ENCODE results near the gene FBN1.

DNA sequence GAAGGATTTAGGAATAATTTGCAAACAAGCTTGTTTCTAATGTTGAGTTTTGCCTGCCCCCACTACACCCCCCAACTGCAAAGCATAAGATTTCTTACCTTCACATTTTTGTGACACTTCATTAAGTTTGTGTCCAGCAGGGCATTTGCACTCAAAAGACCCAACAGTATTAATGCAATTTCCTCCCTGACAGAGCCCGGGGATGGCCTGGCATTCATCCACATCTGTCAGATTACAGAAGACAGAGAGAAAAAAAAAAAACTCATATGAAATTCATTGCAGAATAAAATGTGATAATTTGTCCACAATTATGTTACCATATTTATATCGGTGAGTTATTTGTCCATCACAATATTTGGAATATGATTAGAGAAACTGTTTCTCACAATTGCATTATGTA, 111.5 kb downstream of the FBN1 start:
- TF ChIP-seq ZNF232 (CRISPR knock-in tag; IDR thresholded peaks at IDR 0.05) = no peak
- TF ChIP-seq CTCF (IDR thresholded peaks at IDR 0.05) = no peak
- TF ChIP-seq NFYB (CRISPR knock-in tag; conservative IDR thresholded peaks at IDR 0.05; ENCODE audit: low read depth) = no peak
- no peak for TF ChIP-seq E2F4 (CRISPR knock-in tag; IDR thresholded peaks at IDR 0.05; ENCODE audit: borderline replicate concordance, low read depth)
- TF ChIP-seq MAX (CRISPR knock-in tag; IDR thresholded peaks at IDR 0.05) = no peak
- no peak for TF ChIP-seq FOXK1 (CRISPR knock-in tag; IDR thresholded peaks at IDR 0.05)
- TF ChIP-seq, protein P1, sequence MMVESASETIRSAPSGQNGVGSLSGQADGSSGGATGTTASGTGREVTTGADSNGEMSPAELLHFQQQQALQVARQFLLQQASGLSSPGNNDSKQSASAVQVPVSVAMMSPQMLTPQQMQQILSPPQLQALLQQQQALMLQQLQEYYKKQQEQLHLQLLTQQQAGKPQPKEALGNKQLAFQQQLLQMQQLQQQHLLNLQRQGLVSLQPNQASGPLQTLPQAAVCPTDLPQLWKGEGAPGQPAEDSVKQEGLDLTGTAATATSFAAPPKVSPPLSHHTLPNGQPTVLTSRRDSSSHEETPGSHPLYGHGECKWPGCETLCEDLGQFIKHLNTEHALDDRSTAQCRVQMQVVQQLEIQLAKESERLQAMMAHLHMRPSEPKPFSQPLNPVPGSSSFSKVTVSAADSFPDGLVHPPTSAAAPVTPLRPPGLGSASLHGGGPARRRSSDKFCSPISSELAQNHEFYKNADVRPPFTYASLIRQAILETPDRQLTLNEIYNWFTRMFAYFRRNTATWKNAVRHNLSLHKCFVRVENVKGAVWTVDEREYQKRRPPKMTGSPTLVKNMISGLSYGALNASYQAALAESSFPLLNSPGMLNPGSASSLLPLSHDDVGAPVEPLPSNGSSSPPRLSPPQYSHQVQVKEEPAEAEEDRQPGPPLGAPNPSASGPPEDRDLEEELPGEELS (CRISPR knock-in tag; IDR thresholded peaks at IDR 0.05) = no peak
- TF ChIP-seq ZMAT4 (CRISPR knock-in tag; IDR thresholded peaks at IDR 0.05) = no peak
- TF ChIP-seq, protein P2, sequence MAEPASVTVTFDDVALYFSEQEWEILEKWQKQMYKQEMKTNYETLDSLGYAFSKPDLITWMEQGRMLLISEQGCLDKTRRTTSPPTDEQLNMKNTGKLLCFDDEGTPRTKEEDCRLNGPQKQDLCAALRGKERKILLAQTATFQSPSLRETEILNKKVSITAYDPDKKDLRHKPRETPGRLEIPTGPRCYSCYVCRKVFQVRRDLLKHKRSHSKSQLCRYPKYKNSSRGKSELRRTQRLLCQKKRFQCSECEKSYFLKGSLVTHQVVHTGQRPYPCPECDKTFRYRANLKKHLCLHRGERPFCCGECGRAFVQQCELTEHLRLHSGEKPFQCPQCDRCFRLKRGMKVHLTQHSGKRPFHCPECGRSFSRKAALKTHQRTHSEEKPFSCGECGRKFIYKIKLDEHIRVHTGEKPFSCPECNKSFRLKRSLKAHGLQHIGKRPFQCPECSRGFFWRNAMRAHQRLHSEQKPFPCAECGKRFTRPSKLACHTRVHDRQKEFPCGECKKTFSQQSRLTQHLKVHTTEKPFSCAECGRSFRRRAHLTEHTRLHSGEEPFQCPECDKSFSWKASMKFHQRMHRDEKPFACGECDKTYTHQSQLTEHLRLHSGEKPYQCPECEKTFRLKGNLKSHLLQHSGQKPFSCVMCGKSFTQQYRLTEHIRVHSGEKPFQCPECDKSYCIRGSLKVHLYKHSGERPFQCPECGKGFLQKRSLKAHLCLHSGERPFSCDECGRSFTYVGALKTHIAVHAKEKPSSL (CRISPR knock-in tag; conservative IDR thresholded peaks at IDR 0.05) = no peak
- TF ChIP-seq JUN (CRISPR knock-in tag; IDR thresholded peaks at IDR 0.05) = no peak
- TF ChIP-seq CBFB (CRISPR knock-in tag; IDR thresholded peaks at IDR 0.05; ENCODE audit: low read depth) = no peak
- TF ChIP-seq CREB1 (CRISPR knock-in tag; IDR thresholded peaks at IDR 0.05) = no peak
- TF ChIP-seq SP1 (CRISPR knock-in tag; conservative IDR thresholded peaks at IDR 0.05) = no peak

Measured in WTC11 (cell line).